A549 (cell line): ENCODE measurements around the gene CAPN13. TPM values are rescaled to one million over a fixed set of nuclear protein-coding genes. Genes with fewer than 3 reads are reported as not detected.

Experiments used
- ATAC-seq, 2 experiments: fragments of 200-7000 bp in 1 of 2; fragments of >200 bp in 1 of 2; cut with Nextera tagmentation in 1 of 2; cut with Tn5 transposase in 1 of 2; 3 replicates each; pipeline versions ENCODE4 v1.8.0 to v1.9.1; 2018 to 2020; ENCODE audit warnings: mild to moderate bottlenecking in 1 of 2, moderate library complexity in 1 of 2
- CTCF ChIA-PET: fragments of 300-600 bp; sonication (Branson Sonifier 250); formaldehyde crosslinking; extraction: SDS; loops from one replicate; lab custom pipeline; 2021; ENCODE audit warnings: antibody characterized with exemption, inconsistent platforms; lab: Yijun Ruan, JAX
- POLR2A ChIA-PET: fragments of 350-600 bp; formaldehyde crosslinking; extraction: SDS; loops from one replicate; lab custom pipeline; 2021; ENCODE audit warnings: antibody characterized with exemption, inconsistent platforms; lab: Yijun Ruan, JAX
- DNase-seq, 2 experiments: peaks; one replicate each; pipeline versions ENCODE4 v3.0.0 to v3.0.0-alpha.2; 2011 to 2016; ENCODE audit warnings: low read depth in 1 of 2, low spot score in 1 of 2
- FAIRE-seq: peaks from 2 replicates; lab custom pipeline; 2011; peaks lifted over from hg19 to GRCh38; lab: Jason Lieb, UNC
- H3K27ac ChIP-seq, 2 experiments: fragments of >200 bp; sonication (Bioruptor Twin); formaldehyde crosslinking; 3 replicates each; pipeline ENCODE4 v1.5.1; 2016 to 2017
- H3K4me1 ChIP-seq: fragments of >200 bp; sonication (Bioruptor Twin); formaldehyde crosslinking; 3 replicates; pipeline ENCODE4 v1.6.1; 2016
- H3K4me2 ChIP-seq: fragments of >200 bp; sonication (Bioruptor Twin); formaldehyde crosslinking; 3 replicates; pipeline ENCODE4 v1.6.1; 2016
- H3K4me3 ChIP-seq: fragments of >200 bp; sonication (Bioruptor Twin); formaldehyde crosslinking; 3 replicates; pipeline ENCODE4 v1.5.1; 2016
- H3K9me3 ChIP-seq: fragments of >200 bp; sonication (Bioruptor Twin); formaldehyde crosslinking; 3 replicates; pipeline ENCODE4 v1.6.1; 2016
- CHD2 ChIP-seq: fragments of 150-350 bp; IDR thresholded peaks from 2 replicates; pipeline ENCODE4 v1.6.1; 2014; ENCODE audit warnings: low read length; ENCODE audit not compliant: partially characterized antibody
- FOSB ChIP-seq: fragments of 250-450 bp; sonication (Bioruptor Pico); IDR thresholded peaks from 2 replicates; pipeline ENCODE4 v1.5.0; 2020; ENCODE audit warnings: mild to moderate bottlenecking, moderate library complexity
- HEYL ChIP-seq: fragments of 250-450 bp; sonication (Bioruptor Pico); IDR thresholded peaks from 2 replicates; pipeline ENCODE4 v1.8.0; 2021; ENCODE audit warnings: mild to moderate bottlenecking, moderate library complexity
- HOXA7 ChIP-seq: fragments of 250-450 bp; sonication (Bioruptor Pico); IDR thresholded peaks from 2 replicates; pipeline ENCODE4 v1.5.0; 2020; ENCODE audit warnings: mild to moderate bottlenecking, moderate library complexity
- JUNB ChIP-seq: fragments of >200 bp; sonication (Bioruptor Twin); formaldehyde crosslinking; IDR thresholded peaks from 2 replicates; pipeline ENCODE4 v1.6.1; 2016
- MYC ChIP-seq: IDR thresholded peaks from 2 replicates; pipeline ENCODE4 v1.6.1; 2012; ENCODE audit warnings: mild to moderate bottlenecking, inconsistent platforms, low read length, improper control_type of control experiment, borderline replicate concordance
- NR3C1 ChIP-seq: fragments of >200 bp; sonication (Bioruptor Twin); formaldehyde crosslinking; IDR thresholded peaks from 3 replicates; pipeline ENCODE4 v1.6.1; 2017
- RAD21 ChIP-seq, 2 experiments: fragments of >200 bp in 1 of 2; sonication (Bioruptor Twin) in 1 of 2; formaldehyde crosslinking in 1 of 2; IDR thresholded peaks in 1 of 2; conservative IDR thresholded peaks in 1 of 2; 2 replicates in 1 of 2; 3 replicates in 1 of 2; pipeline ENCODE4 v1.6.1; 2012 to 2018; ENCODE audit warnings: inconsistent platforms in 1 of 2
- RFX5 ChIP-seq: fragments of 450-650 bp; IDR thresholded peaks from 2 replicates; pipeline ENCODE4 v1.7.1; 2014; ENCODE audit warnings: antibody characterized with exemption, mild to moderate bottlenecking, moderate library complexity
- RNF2 ChIP-seq: fragments of 200-600 bp; sonication (generic); IDR thresholded peaks from 2 replicates; pipeline ENCODE4 v1.6.1; 2016; ENCODE audit warnings: low read depth, mild to moderate bottlenecking, antibody characterized with exemption, moderate library complexity, borderline replicate concordance
- SREBF2 ChIP-seq: fragments of 450-650 bp; IDR thresholded peaks from 2 replicates; pipeline ENCODE4 v1.6.1; 2014; ENCODE audit warnings: mild to moderate bottlenecking, moderate library complexity
- TFCP2L1 ChIP-seq: fragments of 250-450 bp; sonication (Bioruptor Pico); IDR thresholded peaks from 2 replicates; pipeline ENCODE4 v1.5.0; 2021; ENCODE audit warnings: mild to moderate bottlenecking
- ZSCAN20 ChIP-seq: fragments of 250-450 bp; sonication (Bioruptor Pico); IDR thresholded peaks from 2 replicates; pipeline ENCODE4 v1.8.0; 2022; ENCODE audit warnings: mild to moderate bottlenecking, moderate library complexity
- WGBS: methylation state at CpG from one replicate; pipeline ENCODE4 v1.1.6; 2017; ENCODE audit errors: missing lambda C conversion rate; 5-methylcytosine and 5-hydroxymethylcytosine counted together
- polyA plus RNA-seq, 4 experiments: library from polyadenylated mRNA; depleted of rRNA in 3 of 4; stranded (reverse); fragments of >200 nt; fragmentation: RNase III in 1 of 4; extraction: RNeasy Plus Mini Kit Qiagen cat#74134 plus additional on column Dnase treatment in 1 of 4; gene quantifications; 2 replicates in 3 of 4; 3 replicates in 1 of 4; pipeline ENCODE4 v1.2.3, GENCODE V29; 2011 to 2017
- TF ChIP-seq, protein P1 (sequence below): fragments of >200 bp; sonication (Bioruptor Twin); formaldehyde crosslinking; IDR thresholded peaks from 3 replicates; pipeline ENCODE4 v1.5.1; 2016

Gene CAPN13
- polyA plus RNA-seq, 2 of the 4 experiments (the other 2 are of a cell fraction): 0.08 to 0.18 TPM

DNA sequence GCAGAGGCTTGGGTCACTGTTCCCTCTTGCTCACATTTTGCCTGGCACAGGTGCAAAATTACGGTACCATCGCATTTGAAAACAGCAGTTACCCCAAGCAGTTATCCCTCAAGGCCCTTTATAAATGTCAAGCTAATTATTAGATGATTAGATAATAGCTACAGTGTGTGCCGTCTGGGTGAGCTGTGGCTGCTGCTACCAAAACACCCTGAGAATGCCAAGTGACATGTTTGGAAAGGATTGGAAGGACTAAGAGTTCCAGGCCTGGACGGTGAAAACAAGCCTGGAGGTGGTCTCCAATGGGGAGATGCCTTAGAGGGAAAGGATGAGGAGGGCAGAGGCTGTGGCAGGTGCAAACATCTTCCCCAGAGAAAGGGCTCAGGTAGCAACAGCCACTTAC, 120.6 kb downstream of the CAPN13 start:
- CTCF ChIA-PET: interaction anchor here (1.0 to 13.6 kb wide), 5 partner anchors 23 to 648 kb away, joined by 3 to 191 read pairs (median 13); no protein-coding TSS in a partner anchor
- no peak for ATAC-seq
- DNase-seq: no peak
- Histone ChIP-seq H3K27ac (no peak overlapping the region), H3K9me3 (no peaks in the 10 kb centered on the region), H3K4me3 (no peak overlapping the region), H3K4me1 (no peaks in the 10 kb centered on the region), H3K4me2 (no peak overlapping the region)
- no peak for FAIRE-seq
- 75% methylated on average over 4 of the region's 4 CpGs for WGBS
- TF ChIP-seq, protein P1, sequence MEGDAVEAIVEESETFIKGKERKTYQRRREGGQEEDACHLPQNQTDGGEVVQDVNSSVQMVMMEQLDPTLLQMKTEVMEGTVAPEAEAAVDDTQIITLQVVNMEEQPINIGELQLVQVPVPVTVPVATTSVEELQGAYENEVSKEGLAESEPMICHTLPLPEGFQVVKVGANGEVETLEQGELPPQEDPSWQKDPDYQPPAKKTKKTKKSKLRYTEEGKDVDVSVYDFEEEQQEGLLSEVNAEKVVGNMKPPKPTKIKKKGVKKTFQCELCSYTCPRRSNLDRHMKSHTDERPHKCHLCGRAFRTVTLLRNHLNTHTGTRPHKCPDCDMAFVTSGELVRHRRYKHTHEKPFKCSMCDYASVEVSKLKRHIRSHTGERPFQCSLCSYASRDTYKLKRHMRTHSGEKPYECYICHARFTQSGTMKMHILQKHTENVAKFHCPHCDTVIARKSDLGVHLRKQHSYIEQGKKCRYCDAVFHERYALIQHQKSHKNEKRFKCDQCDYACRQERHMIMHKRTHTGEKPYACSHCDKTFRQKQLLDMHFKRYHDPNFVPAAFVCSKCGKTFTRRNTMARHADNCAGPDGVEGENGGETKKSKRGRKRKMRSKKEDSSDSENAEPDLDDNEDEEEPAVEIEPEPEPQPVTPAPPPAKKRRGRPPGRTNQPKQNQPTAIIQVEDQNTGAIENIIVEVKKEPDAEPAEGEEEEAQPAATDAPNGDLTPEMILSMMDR: no peak
- TF ChIP-seq TFCP2L1 (CRISPR knock-in tag) (no peak), ZSCAN20 (CRISPR knock-in tag) (no peak)
- POLR2A ChIA-PET: no interaction called here

DNA sequence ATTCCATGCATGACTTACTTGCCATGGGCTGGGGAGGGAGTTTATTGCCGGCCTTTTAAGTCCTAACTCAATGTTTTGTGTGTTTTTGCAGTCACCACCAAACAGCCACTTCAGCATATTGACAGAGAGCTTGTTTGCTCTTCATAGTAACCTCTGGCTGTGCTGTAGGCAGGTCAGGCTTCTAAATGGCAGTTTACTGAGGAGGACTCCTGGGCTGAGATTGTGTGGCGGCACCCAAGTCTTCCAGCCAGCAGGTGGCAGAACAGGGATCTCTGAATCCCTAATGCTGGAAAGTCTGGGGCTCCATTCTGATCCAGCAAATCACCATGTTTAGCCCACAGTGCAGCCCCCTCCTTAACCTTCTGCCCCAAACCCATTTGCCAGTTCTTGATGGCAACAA, 121.2 kb downstream of the CAPN13 start:
- CTCF ChIA-PET: interaction anchor here (0.6 to 13.6 kb wide), 6 partner anchors 24 to 648 kb away, joined by 3 to 191 read pairs (median 8); no protein-coding TSS in a partner anchor
- H3K27ac ChIP-seq: no peak overlapping the region
- no peaks in the 10 kb centered on the region for H3K9me3 ChIP-seq
- DNase-seq (peak in 1 of 2 experiments; percentile 55), ATAC-seq (peak; percentile 58 to 80; a peak in 4 of 6 replicates)
- no peaks in the 10 kb centered on the region for H3K4me1 ChIP-seq
- no peak overlapping the region for H3K4me2 ChIP-seq
- TF ChIP-seq, protein P1: 0 out of 3 replicates have a peak, but pooled peaks have one; percentile 12
- no peak for TF ChIP-seq FOSB (CRISPR knock-in tag)
- peak in 1 of 2 experiments; percentile 3; a peak in 1 of 5 replicates for TF ChIP-seq RAD21 (conservative IDR thresholded peaks at IDR 0.05 in 1 of 2, IDR thresholded peaks at IDR 0.05 in 1 of 2)
- TF ChIP-seq HEYL: no peak
- TF ChIP-seq MYC: no peak
- no peak for TF ChIP-seq CHD2
- TF ChIP-seq, all 56 proteins: peak for 2
- no peak for FAIRE-seq
- no peak overlapping the region for H3K4me3 ChIP-seq
- POLR2A ChIA-PET: no interaction called here
- 74% methylated on average over 2 of the region's 2 CpGs for WGBS

DNA sequence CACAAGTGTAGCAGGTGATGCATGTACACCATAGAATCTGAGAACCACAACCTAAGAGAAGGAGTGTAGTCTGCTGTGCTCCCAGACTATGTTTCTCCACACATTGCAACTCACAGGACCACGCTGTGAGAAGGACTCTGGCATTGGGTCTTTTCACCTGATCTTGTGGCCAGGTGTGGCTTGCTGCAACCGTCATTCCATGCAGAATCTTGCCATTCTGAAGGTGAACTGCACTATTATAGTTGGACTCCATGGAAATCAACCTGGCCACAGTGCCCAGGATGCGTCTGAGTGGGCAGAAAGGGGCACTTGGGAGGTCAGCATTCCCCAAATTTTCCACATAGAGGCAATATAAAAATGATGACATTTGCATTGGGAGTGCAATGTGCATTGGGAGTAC, 122.2 kb downstream of the CAPN13 start:
- no peaks in the 10 kb centered on the region for H3K9me3 ChIP-seq

DNA sequence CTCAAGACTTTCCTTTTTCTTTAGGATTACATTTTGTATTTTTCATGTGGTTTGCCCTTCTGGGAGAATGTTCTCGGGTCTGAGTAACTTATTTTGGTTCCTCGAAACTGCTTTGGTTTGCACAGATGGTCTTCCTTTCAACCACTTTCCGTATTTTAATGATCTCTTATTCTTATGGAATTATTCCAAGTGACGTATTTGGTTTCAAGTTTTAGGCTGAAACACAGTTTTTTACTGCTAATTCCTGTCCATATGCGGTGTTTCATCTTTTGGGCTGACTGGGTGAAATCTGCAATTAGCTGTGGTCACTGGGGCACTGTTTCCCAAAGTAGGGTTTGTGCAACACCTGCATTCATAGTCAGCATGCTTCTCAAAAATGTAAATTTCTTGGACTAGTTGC, 122.7 kb downstream of the CAPN13 start:
- no peak for FAIRE-seq
- POLR2A ChIA-PET: no interaction called here
- DNase-seq: no peak
- TF ChIP-seq RFX5 (no peak), SREBF2 (no peak), HOXA7 (CRISPR knock-in tag) (no peak), JUNB (no peak), NR3C1 (no peak)
- CTCF ChIA-PET: interaction anchor here (2.9 kb wide), 1 partner anchor 519 kb away, joined by 13 read pairs; no protein-coding TSS in a partner anchor
- H3K27ac ChIP-seq: no peak overlapping the region
- no peaks in the 10 kb centered on the region for H3K4me1 ChIP-seq
- no peak overlapping the region for H3K4me2 ChIP-seq
- no peak overlapping the region for H3K4me3 ChIP-seq
- WGBS: 66% methylated on average over 5 of the region's 5 CpGs
- no peak for ATAC-seq
- no peaks in the 10 kb centered on the region for H3K9me3 ChIP-seq

More for the DNA sequence above, 122.2 kb downstream of the CAPN13 start:
- DNase-seq (no peak), FAIRE-seq (no peak), ATAC-seq (no peak)
- H3K4me1 ChIP-seq: no peaks in the 10 kb centered on the region
- 52% methylated on average over 3 of the region's 3 CpGs for WGBS
- H3K27ac ChIP-seq: no peak overlapping the region
- H3K4me2 ChIP-seq: no peak overlapping the region
- TF ChIP-seq RNF2: no peak
- CTCF ChIA-PET: interaction anchor here (2.9 to 13.6 kb wide), 2 partner anchors 25 to 520 kb away, joined by 13 to 191 read pairs; no protein-coding TSS in a partner anchor
- POLR2A ChIA-PET: no interaction called here
- no peak overlapping the region for H3K4me3 ChIP-seq
